Tibial nerve (tissue), 3 donors: ENCODE data around the gene ANKFN1.

Experiments used
- POLR2A ChIP-seq, 2 donors: fragments of 450-650 bp; IDR thresholded peaks; one replicate each; pipeline ENCODE4 v1.6.1; 2017; ENCODE audit warnings: antibody characterized with exemption in 2 of 2, mild to moderate bottlenecking in 2 of 2, moderate library complexity in 2 of 2
- TF ChIP-seq, protein P1 (sequence below), 5 experiments: fragments of 200-600 bp in 3 of 5; fragments of 450-650 bp in 2 of 5; sonication (generic) in 3 of 5; IDR thresholded peaks; one replicate each; pipeline ENCODE4 v1.5.1; 2016 to 2019; ENCODE audit warnings: antibody characterized with exemption in 5 of 5, mild to moderate bottlenecking in 3 of 5, moderate library complexity in 2 of 5

DNA sequence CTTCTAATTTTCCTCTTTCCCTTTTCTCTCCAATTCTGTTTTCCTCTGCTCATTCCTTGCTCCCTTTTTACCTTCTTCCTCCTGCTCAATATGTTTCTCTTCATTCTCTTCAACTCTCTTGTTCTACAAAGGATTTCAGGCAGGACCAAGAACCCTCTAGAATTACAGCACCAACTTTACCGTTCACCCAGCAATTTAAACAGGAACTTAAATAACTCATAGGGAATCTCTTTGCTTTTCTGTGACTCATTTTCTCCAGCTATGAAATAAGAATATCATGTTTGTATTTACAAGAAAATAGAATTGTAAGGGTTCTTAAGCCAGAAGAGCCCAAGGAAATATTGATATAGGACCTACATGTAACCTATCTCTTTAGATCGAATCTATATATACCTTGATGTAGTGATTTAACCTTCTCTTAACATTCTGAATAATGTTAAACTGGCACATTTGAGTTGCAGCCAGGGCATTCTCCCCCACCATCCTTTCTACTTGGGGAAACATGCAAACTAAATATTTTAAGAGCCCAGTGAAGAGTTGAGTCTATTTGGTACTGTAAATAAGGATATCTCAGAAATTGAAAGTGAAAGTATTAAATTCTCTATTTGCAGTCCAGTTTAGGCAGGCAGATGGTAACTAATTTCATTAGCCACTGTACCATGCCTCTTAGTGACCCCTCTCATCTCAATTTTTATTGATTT lies 137.0 kb downstream of the ANKFN1 start:
- no peak for TF ChIP-seq POLR2A (IDR thresholded peaks at IDR 0.05)
- TF ChIP-seq, protein P1, sequence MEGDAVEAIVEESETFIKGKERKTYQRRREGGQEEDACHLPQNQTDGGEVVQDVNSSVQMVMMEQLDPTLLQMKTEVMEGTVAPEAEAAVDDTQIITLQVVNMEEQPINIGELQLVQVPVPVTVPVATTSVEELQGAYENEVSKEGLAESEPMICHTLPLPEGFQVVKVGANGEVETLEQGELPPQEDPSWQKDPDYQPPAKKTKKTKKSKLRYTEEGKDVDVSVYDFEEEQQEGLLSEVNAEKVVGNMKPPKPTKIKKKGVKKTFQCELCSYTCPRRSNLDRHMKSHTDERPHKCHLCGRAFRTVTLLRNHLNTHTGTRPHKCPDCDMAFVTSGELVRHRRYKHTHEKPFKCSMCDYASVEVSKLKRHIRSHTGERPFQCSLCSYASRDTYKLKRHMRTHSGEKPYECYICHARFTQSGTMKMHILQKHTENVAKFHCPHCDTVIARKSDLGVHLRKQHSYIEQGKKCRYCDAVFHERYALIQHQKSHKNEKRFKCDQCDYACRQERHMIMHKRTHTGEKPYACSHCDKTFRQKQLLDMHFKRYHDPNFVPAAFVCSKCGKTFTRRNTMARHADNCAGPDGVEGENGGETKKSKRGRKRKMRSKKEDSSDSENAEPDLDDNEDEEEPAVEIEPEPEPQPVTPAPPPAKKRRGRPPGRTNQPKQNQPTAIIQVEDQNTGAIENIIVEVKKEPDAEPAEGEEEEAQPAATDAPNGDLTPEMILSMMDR (IDR thresholded peaks at IDR 0.05) = no peak
